ENCODE measurements around the gene CCZ1.
"Not testable (repeated sequence)": the region's sequence is repeated elsewhere in the genome, so short reads cannot be mapped to it uniquely, and the experiment has no call there.

The CCZ1 gene

DNA sequence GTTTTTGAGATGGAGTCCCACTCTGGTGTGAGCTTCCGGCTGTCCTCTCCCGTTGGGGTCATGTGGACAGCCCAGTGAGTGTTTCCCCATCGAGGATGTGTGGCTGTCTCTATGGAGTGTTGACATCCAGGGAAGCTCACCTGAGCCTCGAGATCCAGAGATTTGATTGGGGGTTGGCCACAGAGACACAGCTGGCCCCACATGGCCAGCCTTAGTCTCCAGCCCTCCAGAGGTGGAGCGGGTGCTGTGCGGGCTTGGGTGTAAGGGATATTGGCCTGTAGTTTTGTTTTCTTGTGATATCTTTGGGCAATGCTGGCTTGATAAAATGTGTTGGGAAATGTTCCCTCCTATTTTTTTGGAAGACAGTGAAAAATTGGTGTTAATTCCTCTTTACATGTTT, 18.0 kb downstream of the CCZ1 start:
- not testable (repeated sequence) for DNase-seq

GRCh38 chr7:5924180-5924579, 25.6 kb downstream of the CCZ1 start:
- DNase-seq = not testable (repeated sequence)

DNA sequence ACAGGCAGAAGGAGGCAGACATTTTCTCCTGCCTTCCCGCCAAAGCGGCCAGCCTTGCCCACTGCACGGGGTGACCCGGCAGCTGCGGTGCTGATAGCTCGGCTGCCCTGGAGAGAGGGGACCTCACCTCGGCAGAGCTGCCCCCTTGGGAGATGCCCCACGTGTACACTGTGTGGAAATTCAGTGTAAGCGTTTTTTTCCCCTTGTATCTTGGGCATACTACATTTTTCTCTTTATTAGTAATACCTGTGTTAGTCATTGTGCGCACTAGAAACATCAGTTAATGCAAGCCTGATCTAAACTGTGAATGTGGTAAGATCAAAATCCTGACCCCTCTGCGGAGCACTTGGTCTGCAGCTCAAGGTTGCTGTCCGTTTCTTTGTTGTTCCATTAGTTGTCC, 26.1 kb downstream of the CCZ1 start:
- DNase-seq = not testable (repeated sequence)

DNA sequence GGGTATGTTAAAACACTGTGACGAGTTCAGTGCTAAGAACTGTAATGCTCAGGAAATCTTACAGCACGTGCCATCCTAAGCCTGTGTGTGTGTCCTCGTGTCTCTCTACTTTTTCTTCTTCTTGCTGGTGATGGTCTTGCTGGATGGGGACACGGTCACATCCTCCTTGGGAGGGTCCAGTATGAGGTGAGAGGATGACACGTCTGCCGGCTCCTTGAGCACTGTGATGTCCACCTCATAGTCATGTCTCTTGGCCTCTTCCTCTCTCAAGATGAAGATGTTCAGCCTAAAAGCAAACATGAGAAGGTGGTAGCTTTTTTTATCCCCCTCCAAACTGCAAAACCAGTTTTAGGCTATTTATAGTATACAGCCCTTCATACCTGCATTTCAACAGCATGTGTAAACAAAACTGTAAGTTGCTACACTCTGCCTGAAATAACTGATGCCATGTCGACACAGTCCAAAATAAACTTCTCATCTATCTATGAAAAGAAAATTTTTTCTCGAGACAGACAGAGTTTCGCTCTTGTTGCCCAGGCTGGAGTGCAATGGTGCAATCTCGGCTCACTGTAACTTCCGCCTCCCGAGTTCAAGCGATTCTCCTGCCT, 27.8 kb downstream of the CCZ1 start:
- not testable (repeated sequence) for DNase-seq

DNA sequence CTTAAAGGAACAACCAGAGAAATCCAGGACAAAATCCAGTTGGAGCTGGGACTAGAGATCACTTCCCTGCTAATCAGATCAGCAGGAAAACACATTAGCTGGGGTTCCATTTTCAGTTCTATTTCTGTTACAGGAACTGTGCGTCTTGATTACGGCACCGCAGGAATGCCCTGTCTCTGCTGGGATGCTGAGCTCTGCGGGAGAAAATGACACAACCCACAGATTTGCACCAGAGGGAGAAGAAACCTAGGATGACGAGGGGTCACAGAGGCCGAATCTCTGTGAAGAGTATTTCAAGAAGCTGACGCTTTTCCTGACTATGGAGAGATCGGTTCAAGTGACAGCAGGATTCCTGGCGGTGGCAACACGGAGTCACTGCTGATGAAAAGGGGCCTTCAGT, 31.8 kb downstream of the CCZ1 start:
- DNase-seq = not testable (repeated sequence)

DNA sequence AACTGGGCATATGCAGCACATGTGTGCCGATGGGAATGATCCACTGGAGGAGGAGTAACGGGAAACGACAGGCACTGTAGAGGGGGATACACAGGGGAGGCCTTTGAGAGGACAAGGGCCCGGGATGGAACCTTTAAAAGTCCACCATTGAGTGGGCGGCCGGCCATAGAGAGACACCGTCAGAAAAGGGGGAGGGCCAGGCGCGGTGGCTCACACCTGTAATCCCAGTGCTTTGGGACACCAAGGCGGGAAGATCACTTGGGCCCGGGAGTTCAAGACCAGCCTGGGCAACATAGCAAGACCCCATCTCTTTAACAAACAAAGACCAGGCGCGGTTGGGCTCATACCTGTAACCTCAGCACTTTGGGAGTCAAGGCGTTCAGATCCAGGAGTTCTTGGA, 32.7 kb downstream of the CCZ1 start:
- not testable (repeated sequence) for DNase-seq

DNA sequence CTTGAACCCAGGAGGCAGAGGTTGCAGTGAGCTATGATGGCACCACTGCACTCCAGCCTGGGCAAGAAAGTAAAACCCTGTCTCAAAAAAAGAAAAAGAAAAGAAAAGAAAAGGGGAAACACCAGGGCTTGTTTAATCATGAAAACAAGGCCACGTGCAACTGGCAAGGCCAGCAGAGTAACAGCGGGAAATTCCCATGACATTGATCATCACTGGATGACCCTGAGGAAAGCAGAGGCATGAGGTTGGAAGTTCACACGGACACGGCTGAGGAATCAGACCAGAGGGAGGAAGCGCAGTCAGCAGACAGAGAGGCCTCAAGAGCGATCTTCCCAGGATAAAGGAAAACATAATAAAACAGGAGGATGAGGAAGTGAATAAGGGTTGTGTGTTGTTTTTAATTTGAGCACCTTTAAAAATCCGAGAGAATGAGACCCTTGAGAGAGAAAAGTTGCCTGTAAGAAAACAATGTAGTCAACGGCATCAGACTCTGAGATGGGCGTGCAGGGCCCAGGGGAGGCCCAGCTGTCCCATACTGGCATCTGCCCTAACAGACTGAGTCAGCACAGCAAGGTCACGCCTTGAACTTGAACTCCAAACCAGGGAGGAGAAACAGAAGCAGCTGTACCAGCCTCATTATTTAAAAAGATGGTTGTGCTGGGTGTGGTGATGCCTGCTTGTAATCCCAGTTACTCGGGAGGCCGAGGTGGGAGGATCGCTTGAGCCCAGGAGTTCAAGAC, 33.5 kb downstream of the CCZ1 start:
- DNase-seq = not testable (repeated sequence)

GRCh38 chr7:5934945-5935450, 36.5 kb downstream of the CCZ1 start:
- DNase-seq = not testable (repeated sequence)

DNA sequence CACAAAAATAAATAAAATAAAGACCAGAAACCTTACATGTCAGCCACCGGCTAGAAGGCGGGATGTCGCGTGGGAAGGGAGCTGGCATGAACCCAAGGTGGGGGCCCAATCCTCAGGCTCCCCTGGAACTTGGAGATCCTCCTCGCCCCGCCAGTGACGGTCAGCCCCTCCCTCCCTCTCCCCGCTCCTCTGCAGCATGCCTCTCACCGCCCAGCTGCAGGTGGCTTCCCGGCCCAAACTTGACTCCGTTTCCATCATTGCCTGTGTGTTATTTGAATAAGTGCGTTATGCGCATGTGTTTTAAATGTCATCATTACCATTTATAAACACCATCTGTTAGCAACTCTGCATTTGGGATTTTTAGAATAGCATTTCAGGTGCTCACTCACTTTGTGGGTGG, 64.7 kb downstream of the CCZ1 start:
- not testable (repeated sequence) for DNase-seq

DNA sequence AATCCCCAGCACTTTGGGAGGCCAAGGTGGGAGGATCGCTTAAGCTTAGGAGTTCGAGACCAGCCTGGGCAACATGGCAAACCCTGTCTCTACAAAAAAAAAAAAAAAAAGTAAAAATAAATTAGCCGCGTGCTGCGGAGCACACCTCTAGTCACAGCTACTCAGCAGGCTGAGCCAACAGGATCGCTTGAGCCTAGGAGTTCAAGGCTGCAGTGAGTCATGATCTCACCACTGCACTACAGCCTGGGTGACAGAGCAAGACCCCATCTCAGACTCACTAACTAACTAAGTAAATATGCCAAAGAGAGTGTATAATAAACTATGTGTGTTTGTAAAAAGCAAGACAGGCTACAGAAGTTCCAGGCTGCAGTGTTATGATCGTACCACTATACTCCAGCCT, 65.3 kb downstream of the CCZ1 start:
- not testable (repeated sequence) for DNase-seq

GRCh38 chr7:5970347-5970911, 71.9 kb downstream of the CCZ1 start, which contains the start of gene RSPH10B:
Gene RSPH10B, minus strand, starts transcription at chr7:5970689. Its CDS starts 3,573 bp downstream, at chr7:5967116.
- DNase-seq = not testable (repeated sequence)

- not testable (repeated sequence) for DNase-seq
Measured at GRCh38 chr7:5973580-5973979, 75.0 kb downstream of the CCZ1 start.

Measured in fibroblast of upper back skin (primary cell).